Body of pancreas (tissue), 4 donors: ENCODE results near the gene MAML3. TPM values are rescaled to one million over a fixed set of nuclear protein-coding genes. Genes with fewer than 3 reads are reported as not detected.

Experiments used
- ATAC-seq: fragments of 150-250 bp; one replicate; pipeline ENCODE4 v1.9.1; 2016
- DNase-seq, 4 donors: peaks; one replicate each; pipeline ENCODE4 v3.0.0-alpha.2; 2019
- H3K27ac ChIP-seq, 4 donors: fragments of 200-600 bp; sonication (generic); 1 replicate in 3 of 4; 2 replicates in 1 of 4; pipeline versions ENCODE4 v1.5.1 to v1.6.1; 2016 to 2019; ENCODE audit warnings: mild to moderate bottlenecking in 1 of 4, mixed read lengths in 1 of 4, moderate library complexity in 1 of 4
- H3K27me3 ChIP-seq, 2 donors: fragments of 200-600 bp; sonication (generic); one replicate each; pipeline ENCODE4 v1.6.0; 2016; ENCODE audit warnings: mild to moderate bottlenecking in 1 of 2
- H3K36me3 ChIP-seq, 2 donors: fragments of 200-600 bp; sonication (generic); replicated peaks in 1 of 2; 2 replicates each; pipeline ENCODE4 v1.5.1; 2016; ENCODE audit warnings: low read depth in 2 of 2; ENCODE audit not compliant: insufficient read depth in 1 of 2
- H3K4me1 ChIP-seq: fragments of 200-600 bp; sonication (generic); one replicate; pipeline ENCODE4 v1.6.0; 2016
- H3K4me3 ChIP-seq, 2 donors: fragments of 200-600 bp; sonication (generic); 1 replicate in 1 of 2; 2 replicates in 1 of 2; pipeline ENCODE4 v1.5.1; 2016 to 2019
- H3K9me3 ChIP-seq, 3 donors: fragments of 200-600 bp; sonication (generic); 1 replicate in 2 of 3; 2 replicates in 1 of 3; pipeline ENCODE4 v1.5.1; 2016
- POLR2A ChIP-seq, 3 donors: fragments of 450-650 bp; IDR thresholded peaks; one replicate each; pipeline ENCODE4 v1.6.1; 2016; ENCODE audit warnings: antibody characterized with exemption in 3 of 3, mild to moderate bottlenecking in 2 of 3
- WGBS, 2 donors: methylation state at CpG; one replicate each; pipeline ENCODE4 v1.1.5; 2017; 5-methylcytosine and 5-hydroxymethylcytosine counted together
- intact Hi-C: fragments of 100-400 bp; cut with DNase I; formaldehyde crosslinking; loops from one replicate; pipeline ENCODE4 v1.15.1; 2023
- total RNA-seq, 2 donors: library from RNA; depleted of rRNA; stranded (reverse); fragments of >200 nt; gene quantifications; one replicate each; pipeline ENCODE4 v1.1.0, GENCODE V29; 2016
- TF ChIP-seq, protein P1 (sequence below), 7 experiments: fragments of 450-650 bp in 4 of 7; fragments of 200-600 bp in 3 of 7; sonication (generic) in 3 of 7; IDR thresholded peaks; one replicate each; pipeline ENCODE4 v1.5.1; 2016 to 2019; ENCODE audit warnings: antibody characterized with exemption in 7 of 7

The MAML3 gene
- total RNA-seq, 2 donors from 2014 or later: 11.2 to 11.4 TPM

DNA sequence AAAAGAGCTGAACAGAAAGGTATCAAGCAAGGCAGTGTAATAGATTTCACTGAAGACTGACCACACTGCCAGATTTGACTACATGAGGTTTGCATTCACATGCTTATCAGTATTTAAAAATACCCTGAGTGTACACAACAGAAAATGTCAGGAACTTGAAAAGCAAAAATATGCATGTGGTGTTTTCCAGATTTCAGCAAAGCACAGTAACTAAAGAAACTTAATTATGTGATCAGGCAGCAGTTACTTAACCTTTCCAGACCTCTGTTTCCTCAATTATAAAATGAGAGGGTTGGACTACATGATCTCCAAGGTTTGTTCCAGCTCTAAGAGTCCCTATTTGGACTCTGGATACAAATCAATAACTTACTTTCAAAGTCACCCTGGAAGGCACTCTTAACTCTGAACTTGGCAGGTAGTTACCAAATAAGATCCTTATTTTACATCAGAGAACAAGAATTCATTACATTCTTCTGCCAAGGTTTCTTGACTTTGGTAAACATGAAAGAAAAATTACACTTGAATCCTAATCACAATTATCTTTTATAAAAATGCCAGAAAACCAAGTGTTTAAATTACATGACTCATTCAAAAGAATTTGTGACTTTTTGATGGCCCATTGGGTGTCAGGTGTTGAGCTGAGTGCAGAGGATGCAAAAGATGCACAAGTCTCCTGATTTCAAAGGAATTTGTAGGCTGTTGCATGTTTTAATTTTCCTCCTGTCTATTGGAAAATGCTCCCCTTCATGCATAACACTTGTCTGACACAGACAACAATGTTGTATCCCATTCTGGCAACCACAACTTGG lies 246.8 kb downstream of the MAML3 start:
- no peak overlapping the region for H3K4me3 ChIP-seq
- no peaks in the 10 kb centered on the region for H3K36me3 ChIP-seq
- peak; percentile 86 for ATAC-seq
- peak overlapping the region in 3 of 4 donors; percentile 17 to 63 (median 50) for H3K27ac ChIP-seq
- peaks cover 42% of the 10 kb centered on the region for H3K4me1 ChIP-seq
- DNase-seq: no peak
- H3K27me3 ChIP-seq: no peaks in the 10 kb centered on the region
- intact Hi-C loops: no loop called here
- TF ChIP-seq, protein P1, sequence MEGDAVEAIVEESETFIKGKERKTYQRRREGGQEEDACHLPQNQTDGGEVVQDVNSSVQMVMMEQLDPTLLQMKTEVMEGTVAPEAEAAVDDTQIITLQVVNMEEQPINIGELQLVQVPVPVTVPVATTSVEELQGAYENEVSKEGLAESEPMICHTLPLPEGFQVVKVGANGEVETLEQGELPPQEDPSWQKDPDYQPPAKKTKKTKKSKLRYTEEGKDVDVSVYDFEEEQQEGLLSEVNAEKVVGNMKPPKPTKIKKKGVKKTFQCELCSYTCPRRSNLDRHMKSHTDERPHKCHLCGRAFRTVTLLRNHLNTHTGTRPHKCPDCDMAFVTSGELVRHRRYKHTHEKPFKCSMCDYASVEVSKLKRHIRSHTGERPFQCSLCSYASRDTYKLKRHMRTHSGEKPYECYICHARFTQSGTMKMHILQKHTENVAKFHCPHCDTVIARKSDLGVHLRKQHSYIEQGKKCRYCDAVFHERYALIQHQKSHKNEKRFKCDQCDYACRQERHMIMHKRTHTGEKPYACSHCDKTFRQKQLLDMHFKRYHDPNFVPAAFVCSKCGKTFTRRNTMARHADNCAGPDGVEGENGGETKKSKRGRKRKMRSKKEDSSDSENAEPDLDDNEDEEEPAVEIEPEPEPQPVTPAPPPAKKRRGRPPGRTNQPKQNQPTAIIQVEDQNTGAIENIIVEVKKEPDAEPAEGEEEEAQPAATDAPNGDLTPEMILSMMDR (IDR thresholded peaks at IDR 0.05): no peak
- TF ChIP-seq POLR2A (IDR thresholded peaks at IDR 0.05): no peak
- H3K9me3 ChIP-seq: no peaks in the 10 kb centered on the region

DNA sequence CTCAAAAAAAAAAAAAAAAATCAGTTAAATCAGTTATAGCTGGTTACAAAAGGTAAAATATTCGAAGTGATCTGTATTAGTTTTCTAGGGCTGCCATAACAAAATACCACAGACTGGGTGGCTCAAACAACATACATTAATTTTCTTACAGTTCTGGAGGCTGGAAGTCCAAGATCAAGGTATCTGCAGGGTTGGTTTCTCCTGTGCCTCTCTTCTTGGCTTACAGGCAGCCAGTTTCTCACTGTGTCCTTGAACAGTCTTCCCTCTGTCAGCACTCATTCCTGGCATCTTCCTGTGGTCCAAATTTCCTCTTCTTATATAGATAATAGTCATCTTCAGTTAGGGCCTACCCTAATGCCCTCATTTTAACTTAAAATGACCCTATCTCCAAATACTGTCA lies 248.5 kb downstream of the MAML3 start:
- Histone ChIP-seq H3K4me1 (peaks cover 52% of the 10 kb centered on the region), H3K4me3 (no peak overlapping the region), H3K36me3 (no peaks in the 10 kb centered on the region), H3K27me3 (no peaks in the 10 kb centered on the region), H3K27ac (peak overlapping the region in 2 of 4 donors; percentile 50 to 63), H3K9me3 (no peaks in the 10 kb centered on the region)
- no peak for TF ChIP-seq POLR2A (IDR thresholded peaks at IDR 0.05)
- TF ChIP-seq, protein P1 (IDR thresholded peaks at IDR 0.05): no peak
- ATAC-seq (no peak), DNase-seq (no peak)
- intact Hi-C loops: no loop called here
- 90 to 96% methylated on average over 1 of the region's 1 CpG for WGBS, 2 donors

DNA sequence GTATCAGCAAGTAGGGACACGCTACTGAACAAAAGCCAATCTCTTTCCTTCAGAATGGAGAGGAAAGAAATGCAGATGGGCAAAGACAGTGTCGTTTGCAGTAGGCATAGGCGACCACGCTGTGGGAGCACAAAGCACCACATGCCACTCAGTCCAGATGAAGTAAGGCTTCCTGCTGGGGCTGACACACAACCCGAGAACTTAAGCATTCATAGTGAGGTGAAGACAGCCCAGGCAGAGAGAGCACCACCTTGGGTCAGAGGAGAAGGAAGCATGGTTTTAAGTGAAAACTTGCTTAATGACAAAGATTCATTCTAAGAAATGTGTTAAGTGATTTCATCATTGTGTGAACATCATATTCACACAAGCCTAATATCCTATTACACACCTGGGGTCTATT lies 249.6 kb downstream of the MAML3 start:
- intact Hi-C loops: no loop called here
- no peaks in the 10 kb centered on the region for H3K36me3 ChIP-seq
- no peak for DNase-seq
- ATAC-seq: no peak
- no peak overlapping the region for H3K4me3 ChIP-seq
- TF ChIP-seq, protein P1 (IDR thresholded peaks at IDR 0.05): no peak
- TF ChIP-seq POLR2A (IDR thresholded peaks at IDR 0.05): no peak
- H3K27me3 ChIP-seq: no peaks in the 10 kb centered on the region
- no peak overlapping the region for H3K27ac ChIP-seq
- H3K4me1 ChIP-seq: peaks cover 52% of the 10 kb centered on the region
- no peaks in the 10 kb centered on the region for H3K9me3 ChIP-seq
- WGBS, 2 donors: 93 to 95% methylated on average over 5 of the region's 5 CpGs

DNA sequence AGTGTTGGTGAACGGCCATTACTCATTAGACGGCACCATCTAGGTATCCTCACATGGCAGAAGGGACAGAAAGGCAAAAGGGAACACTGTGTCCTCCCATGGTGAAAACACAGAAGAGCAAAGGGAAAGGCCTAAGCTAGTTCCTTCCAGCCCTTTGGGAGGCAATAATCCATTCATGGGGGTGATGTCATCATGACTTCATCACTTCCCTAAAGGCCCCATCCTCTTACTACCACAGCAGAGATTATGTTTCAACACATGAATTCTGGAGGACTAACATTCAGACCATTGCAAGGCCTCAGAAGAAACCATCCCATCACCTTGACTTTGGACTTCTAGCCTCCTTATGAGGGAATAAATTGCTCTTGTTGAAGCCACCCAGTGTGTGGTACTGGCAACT lies 250.1 kb downstream of the MAML3 start:
- TF ChIP-seq POLR2A (IDR thresholded peaks at IDR 0.05): no peak
- TF ChIP-seq, protein P1 (IDR thresholded peaks at IDR 0.05): no peak
- Histone ChIP-seq H3K27ac (no peak overlapping the region), H3K9me3 (no peaks in the 10 kb centered on the region), H3K4me1 (peaks cover 52% of the 10 kb centered on the region), H3K4me3 (no peak overlapping the region), H3K27me3 (no peaks in the 10 kb centered on the region), H3K36me3 (no peaks in the 10 kb centered on the region)
- ATAC-seq (no peak), DNase-seq (no peak)
- WGBS, 2 donors: 92 to 100% methylated on average over 2 of the region's 2 CpGs
- intact Hi-C loops: no loop called here
